ENCODE results near the gene AIP. TPM values are rescaled to one million over a fixed set of nuclear protein-coding genes. Genes with fewer than 3 reads are reported as not detected.

Gene AIP
- total RNA-seq, 1 experiment from 2014 or later: 61.0 TPM

DNA sequence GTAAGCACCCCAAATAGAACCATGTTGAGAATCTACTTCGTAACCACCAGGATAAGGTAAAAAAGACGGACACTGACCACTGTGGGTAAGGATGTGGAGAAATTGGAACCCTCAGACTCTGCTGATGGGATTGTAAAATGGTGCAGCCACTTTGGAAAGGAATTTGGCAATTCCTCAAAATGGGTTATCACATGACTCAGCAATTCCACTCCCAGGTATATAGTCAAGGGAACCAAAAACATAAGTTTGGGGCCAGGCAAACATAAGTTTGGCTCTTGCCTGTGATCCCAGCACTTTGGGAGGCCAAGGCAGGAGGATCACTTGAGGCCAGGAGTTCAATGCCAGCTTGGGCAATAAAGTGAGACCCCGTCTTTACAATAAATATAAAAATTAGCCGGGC lies 45.5 kb downstream of the AIP start:
- no peaks in the 10 kb centered on the region for H3K27me3 ChIP-seq (ENCODE audit: insufficient read depth, low read length)
- no peaks in the 10 kb centered on the region for H3K79me2 ChIP-seq (ENCODE audit: insufficient read depth, low read length)
- BruUV-seq (replicated peaks): no TSS peak
- no peaks in the 10 kb centered on the region for H3K36me3 ChIP-seq (ENCODE audit: control insufficient read depth in 1 of 2, insufficient read depth in 2 of 2, low read length in 2 of 2)
- no peak overlapping the region for H2AFZ ChIP-seq (ENCODE audit: low read depth, low read length, poor library complexity, severe bottlenecking)
- H3K9me2 ChIP-seq (ENCODE audit: insufficient read depth): no peaks in the 10 kb centered on the region
- ChIA-PET RAD21 (ENCODE audit: low non-redundant PET in 1 of 2, low total read pairs in 2 of 2, uncharacterized antibody in 2 of 2, unreplicated experiment in 2 of 2) (no interaction called here), POLR2A (no interaction called here), CTCF (no interaction called here)
- H3K9me3 ChIP-seq (ENCODE audit: control insufficient read depth in 1 of 2, insufficient read depth in 1 of 2, low read depth in 1 of 2, low read length in 2 of 2): peaks cover 2 to 4% of the 10 kb centered on the region in 2 experiments; a peak in 2 of 4 replicates
- H3K4me1 ChIP-seq (ENCODE audit: control insufficient read depth in 1 of 2, insufficient read depth in 2 of 2, low read length in 2 of 2): peaks cover 0 to 4% of the 10 kb centered on the region in 2 experiments; a peak in 1 of 4 replicates
- TF ChIP-seq, protein P1, sequence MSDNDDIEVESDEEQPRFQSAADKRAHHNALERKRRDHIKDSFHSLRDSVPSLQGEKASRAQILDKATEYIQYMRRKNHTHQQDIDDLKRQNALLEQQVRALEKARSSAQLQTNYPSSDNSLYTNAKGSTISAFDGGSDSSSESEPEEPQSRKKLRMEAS (IDR thresholded peaks at IDR 0.05): no peak
- TF ChIP-seq, protein P2, sequence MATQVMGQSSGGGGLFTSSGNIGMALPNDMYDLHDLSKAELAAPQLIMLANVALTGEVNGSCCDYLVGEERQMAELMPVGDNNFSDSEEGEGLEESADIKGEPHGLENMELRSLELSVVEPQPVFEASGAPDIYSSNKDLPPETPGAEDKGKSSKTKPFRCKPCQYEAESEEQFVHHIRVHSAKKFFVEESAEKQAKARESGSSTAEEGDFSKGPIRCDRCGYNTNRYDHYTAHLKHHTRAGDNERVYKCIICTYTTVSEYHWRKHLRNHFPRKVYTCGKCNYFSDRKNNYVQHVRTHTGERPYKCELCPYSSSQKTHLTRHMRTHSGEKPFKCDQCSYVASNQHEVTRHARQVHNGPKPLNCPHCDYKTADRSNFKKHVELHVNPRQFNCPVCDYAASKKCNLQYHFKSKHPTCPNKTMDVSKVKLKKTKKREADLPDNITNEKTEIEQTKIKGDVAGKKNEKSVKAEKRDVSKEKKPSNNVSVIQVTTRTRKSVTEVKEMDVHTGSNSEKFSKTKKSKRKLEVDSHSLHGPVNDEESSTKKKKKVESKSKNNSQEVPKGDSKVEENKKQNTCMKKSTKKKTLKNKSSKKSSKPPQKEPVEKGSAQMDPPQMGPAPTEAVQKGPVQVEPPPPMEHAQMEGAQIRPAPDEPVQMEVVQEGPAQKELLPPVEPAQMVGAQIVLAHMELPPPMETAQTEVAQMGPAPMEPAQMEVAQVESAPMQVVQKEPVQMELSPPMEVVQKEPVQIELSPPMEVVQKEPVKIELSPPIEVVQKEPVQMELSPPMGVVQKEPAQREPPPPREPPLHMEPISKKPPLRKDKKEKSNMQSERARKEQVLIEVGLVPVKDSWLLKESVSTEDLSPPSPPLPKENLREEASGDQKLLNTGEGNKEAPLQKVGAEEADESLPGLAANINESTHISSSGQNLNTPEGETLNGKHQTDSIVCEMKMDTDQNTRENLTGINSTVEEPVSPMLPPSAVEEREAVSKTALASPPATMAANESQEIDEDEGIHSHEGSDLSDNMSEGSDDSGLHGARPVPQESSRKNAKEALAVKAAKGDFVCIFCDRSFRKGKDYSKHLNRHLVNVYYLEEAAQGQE (IDR thresholded peaks at IDR 0.05; ENCODE audit: low read depth): no peak
- TF ChIP-seq EGR1 (IDR thresholded peaks at IDR 0.05; ENCODE audit: low read depth) (no peak), JUND (IDR thresholded peaks at IDR 0.05) (no peak), ZNF274 (IDR thresholded peaks at IDR 0.05; ENCODE audit: low read depth, low read length) (no peak)
- no peak for ATAC-seq
- H3K27ac ChIP-seq (ENCODE audit: low read depth, low read length): no peak overlapping the region
- H3K4me3 ChIP-seq (replicated peaks in 1 of 2; ENCODE audit: low read depth in 1 of 2, low read length in 2 of 2): no peak overlapping the region
- DNase-seq (ENCODE audit: low read depth, low spot score): no peak
- no peak overlapping the region for H3K9ac ChIP-seq (ENCODE audit: low read length)
- H3K4me2 ChIP-seq (ENCODE audit: low read length): no peak overlapping the region
- intact Hi-C loops (cut with micrococcal nuclease): no loop called here
- H4K20me1 ChIP-seq (ENCODE audit: insufficient read depth): no peaks in the 10 kb centered on the region

DNA sequence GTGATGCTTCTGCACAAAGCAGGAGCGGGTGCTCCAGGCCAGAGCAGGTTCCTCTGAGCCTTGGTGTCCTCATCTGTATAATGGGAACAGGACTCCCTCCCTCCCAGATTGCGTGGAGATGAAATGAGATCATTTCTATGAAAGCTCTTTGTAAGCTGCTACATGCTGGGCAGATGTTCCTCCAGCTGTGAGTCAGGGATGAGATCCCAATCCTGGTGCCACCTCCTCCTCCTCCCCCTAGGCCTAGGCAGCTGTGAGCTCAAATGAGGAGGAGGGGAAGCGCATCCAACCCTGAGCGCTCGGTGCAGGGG lies 47.4 kb downstream of the AIP start:
- DNase-seq (ENCODE audit: low read depth, low spot score) (no peak), ATAC-seq (no peak)
- no peaks in the 10 kb centered on the region for H3K9me2 ChIP-seq (ENCODE audit: insufficient read depth)
- H4K20me1 ChIP-seq (ENCODE audit: insufficient read depth): no peaks in the 10 kb centered on the region
- no peak overlapping the region for H3K4me2 ChIP-seq (ENCODE audit: low read length)
- peaks cover 0 to 4% of the 10 kb centered on the region in 2 experiments; a peak in 1 of 4 replicates for H3K4me1 ChIP-seq (ENCODE audit: control insufficient read depth in 1 of 2, insufficient read depth in 2 of 2, low read length in 2 of 2)
- no TSS peak for BruUV-seq (replicated peaks)
- peaks cover 13% of the 10 kb centered on the region in 2 experiments; a peak in 2 of 4 replicates for H3K9me3 ChIP-seq (ENCODE audit: control insufficient read depth in 1 of 2, insufficient read depth in 1 of 2, low read depth in 1 of 2, low read length in 2 of 2)
- RAD21 ChIA-PET (ENCODE audit: low non-redundant PET in 1 of 2, low total read pairs in 2 of 2, uncharacterized antibody in 2 of 2, unreplicated experiment in 2 of 2): no interaction called here
- H2AFZ ChIP-seq (ENCODE audit: low read depth, low read length, poor library complexity, severe bottlenecking): no peak overlapping the region
- H3K79me2 ChIP-seq (ENCODE audit: insufficient read depth, low read length): no peaks in the 10 kb centered on the region
- no peak for TF ChIP-seq ZNF274 (IDR thresholded peaks at IDR 0.05; ENCODE audit: low read depth, low read length)
- no peak for TF ChIP-seq CEBPB (IDR thresholded peaks at IDR 0.05; ENCODE audit: low read depth)
- no peak for TF ChIP-seq JUND (IDR thresholded peaks at IDR 0.05)
- TF ChIP-seq ELF1 (IDR thresholded peaks at IDR 0.05; ENCODE audit: borderline replicate concordance, low read depth): no peak
- TF ChIP-seq SIN3A (IDR thresholded peaks at IDR 0.05; ENCODE audit: low read depth): no peak
- TF ChIP-seq POLR2AphosphoS5 (IDR thresholded peaks at IDR 0.05; ENCODE audit: low read depth, low read length): no peak
- intact Hi-C loops (cut with micrococcal nuclease): no loop called here
- POLR2A ChIA-PET: no interaction called here
- CTCF ChIA-PET: no interaction called here
- H3K27ac ChIP-seq (ENCODE audit: low read depth, low read length): no peak overlapping the region
- no peaks in the 10 kb centered on the region for H3K36me3 ChIP-seq (ENCODE audit: control insufficient read depth in 1 of 2, insufficient read depth in 2 of 2, low read length in 2 of 2)
- H3K27me3 ChIP-seq (ENCODE audit: insufficient read depth, low read length): no peaks in the 10 kb centered on the region
- no peak overlapping the region for H3K9ac ChIP-seq (ENCODE audit: low read length)
- no peak overlapping the region for H3K4me3 ChIP-seq (replicated peaks in 1 of 2; ENCODE audit: low read depth in 1 of 2, low read length in 2 of 2)

Data from HCT116 (cell line).